HG02938 (cell line): Measurements from ENCODE around the gene ZNF138.
A peak's percentile ranks its signal among the peaks of the same experiment; 100 is the strongest.
"Not testable (repeated sequence)": the region's sequence is repeated elsewhere in the genome, so short reads cannot be mapped to it uniquely, and the experiment has no call there.

ENCODE experiments used
- ATAC-seq: cut with Tn5 transposase; IDR thresholded peaks from one replicate; pipeline ENCODE4 v1.9.1; 2021; ENCODE audit warnings: mild to moderate bottlenecking, moderate library complexity; ENCODE audit not compliant: unreplicated experiment

ZNF138 gene

GRCh38 chr7:64794171-64794844 lies at the start of gene ZNF138:
Gene ZNF138, plus strand, starts transcription at chr7:64794428. Its CDS starts 141 bp downstream, at chr7:64794569.
- ATAC-seq = peak; percentile 100

- no peak for ATAC-seq
Measured at GRCh38 chr7:64744680-64745079, 49.5 kb upstream of the ZNF138 start.

- no peak for ATAC-seq
Measured at GRCh38 chr7:64747802-64748201, 46.4 kb upstream of the ZNF138 start.

DNA sequence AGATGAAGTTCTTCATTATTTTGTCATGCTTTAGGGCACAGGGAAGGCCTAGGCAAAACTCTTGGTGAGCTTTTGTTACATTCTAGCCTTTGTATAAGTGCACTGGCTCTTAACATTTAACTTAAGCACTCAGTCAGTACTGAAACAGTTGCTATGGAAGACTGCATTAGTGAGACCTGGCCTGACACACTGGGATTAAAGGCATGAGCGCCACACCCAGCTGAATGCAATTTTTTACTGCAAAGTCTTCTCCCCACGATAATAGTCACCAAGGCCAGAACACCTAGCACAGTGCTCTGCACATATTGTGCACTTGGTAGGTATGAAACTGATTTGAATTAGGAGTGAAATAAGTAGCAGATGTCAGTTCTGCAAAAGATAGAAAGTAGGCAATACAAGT lies 41.2 kb upstream of the ZNF138 start:
- ATAC-seq = no peak

DNA sequence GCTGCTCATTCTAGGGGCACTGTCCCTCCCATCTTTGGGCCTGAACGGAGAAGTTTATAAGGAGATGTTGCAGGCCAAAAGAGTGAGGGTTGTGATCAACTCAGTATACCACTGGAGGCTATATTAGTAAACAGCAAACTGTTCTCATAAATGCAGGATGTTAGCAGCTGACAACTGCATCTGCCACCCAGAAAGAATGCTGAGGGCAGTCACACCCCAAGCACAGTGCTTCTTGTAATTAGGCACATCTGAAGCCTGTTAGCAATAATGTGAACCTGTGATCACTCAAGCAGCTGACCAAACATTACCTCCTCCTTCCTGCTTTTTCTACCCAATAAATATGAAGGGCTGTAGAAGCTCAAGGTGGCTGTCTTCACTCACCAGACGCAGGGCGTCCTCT lies 38.4 kb upstream of the ZNF138 start:
- ATAC-seq = no peak

DNA sequence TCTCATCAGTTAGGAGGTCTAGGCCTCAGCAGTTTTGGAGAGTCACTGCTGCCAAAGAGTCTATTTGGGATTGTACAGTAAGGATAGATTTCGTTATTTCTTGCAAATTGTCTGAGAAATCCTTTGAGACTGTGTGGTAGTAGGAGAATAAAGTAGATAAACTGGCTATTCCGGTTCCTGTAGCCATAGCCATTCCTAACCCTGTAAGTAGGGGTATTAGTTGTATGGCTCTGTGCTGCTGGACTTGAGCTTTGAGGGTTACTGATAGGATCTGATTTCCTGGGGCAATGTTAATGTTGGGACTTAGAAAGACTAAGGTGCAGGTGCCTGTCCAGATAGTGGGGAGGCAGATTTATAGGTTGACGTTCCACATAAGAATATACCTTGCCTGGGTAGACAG lies 36.1 kb upstream of the ZNF138 start:
- no peak for ATAC-seq

- no peak for ATAC-seq
Measured at GRCh38 chr7:64768824-64769223, 25.4 kb upstream of the ZNF138 start.

- ATAC-seq = no peak
Measured at GRCh38 chr7:64774204-64774842, 19.9 kb upstream of the ZNF138 start.

- no peak for ATAC-seq
Measured at GRCh38 chr7:64775289-64775688, 18.9 kb upstream of the ZNF138 start.

DNA sequence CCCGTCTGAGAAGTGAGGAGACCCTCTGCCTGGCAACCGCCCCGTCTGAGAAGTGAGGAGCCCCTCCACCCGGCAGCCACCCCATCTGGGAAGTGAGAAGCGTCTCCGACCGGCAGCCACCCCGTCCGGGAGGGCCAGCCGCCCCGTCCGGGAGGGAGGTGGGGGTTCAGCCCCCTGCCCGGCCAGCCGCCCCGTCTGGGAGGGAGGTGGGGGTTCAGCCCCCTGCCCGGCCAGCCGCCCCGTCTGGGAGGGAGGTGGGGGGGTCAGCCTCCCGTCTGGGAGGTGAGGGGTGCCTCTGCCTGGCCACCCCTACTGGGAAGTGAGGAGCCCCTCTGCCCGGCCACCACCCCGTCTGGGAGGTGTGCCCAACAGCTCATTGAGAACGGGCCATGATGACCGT lies 9.4 kb upstream of the ZNF138 start:
- ATAC-seq = not testable (repeated sequence)

- no peak for ATAC-seq
Measured at GRCh38 chr7:64787295-64787694, 6.9 kb upstream of the ZNF138 start.

- not testable (repeated sequence) for ATAC-seq
Measured at GRCh38 chr7:64789241-64789640, 5.0 kb upstream of the ZNF138 start.

DNA sequence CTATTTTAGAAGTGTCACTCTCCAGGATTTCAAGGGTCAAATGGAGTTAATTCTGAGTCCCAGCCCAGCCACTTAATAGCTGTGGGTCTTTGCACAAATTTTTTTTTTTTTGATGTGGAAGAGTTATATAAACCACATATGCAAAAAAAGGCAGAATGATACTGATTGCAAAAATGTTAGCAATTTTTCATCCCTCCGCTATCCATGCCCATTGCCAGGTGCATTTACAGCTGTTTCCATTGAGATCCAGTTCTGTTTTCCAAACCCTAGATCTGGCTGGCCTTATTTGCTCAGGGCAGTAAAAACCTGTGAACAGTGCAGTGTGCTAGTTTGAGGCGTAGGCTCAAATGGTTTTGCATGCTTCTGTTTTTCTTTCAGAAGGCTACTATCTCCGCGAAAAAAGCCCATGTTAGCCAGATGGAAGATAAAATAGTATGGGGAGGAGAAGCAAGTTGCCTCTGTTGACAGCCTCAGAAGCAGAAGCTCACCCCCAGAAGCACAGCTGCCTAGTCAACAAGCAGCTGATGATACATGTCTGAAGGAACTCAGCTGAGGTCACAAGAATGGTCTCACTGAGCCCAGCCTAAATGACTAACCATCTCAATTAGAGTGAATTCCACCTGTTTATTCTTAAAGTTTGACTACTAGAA lies 997 bp upstream of the ZNF138 start:
- ATAC-seq = no peak

- no peak for ATAC-seq
Measured at GRCh38 chr7:64795176-64795575, 948 bp downstream of the ZNF138 start.

GRCh38 chr7:64799169-64799568 lies 4.9 kb downstream of the ZNF138 start:
- ATAC-seq = not testable (repeated sequence)

GRCh38 chr7:64802699-64803098 lies 8.5 kb downstream of the ZNF138 start:
- no peak for ATAC-seq

DNA sequence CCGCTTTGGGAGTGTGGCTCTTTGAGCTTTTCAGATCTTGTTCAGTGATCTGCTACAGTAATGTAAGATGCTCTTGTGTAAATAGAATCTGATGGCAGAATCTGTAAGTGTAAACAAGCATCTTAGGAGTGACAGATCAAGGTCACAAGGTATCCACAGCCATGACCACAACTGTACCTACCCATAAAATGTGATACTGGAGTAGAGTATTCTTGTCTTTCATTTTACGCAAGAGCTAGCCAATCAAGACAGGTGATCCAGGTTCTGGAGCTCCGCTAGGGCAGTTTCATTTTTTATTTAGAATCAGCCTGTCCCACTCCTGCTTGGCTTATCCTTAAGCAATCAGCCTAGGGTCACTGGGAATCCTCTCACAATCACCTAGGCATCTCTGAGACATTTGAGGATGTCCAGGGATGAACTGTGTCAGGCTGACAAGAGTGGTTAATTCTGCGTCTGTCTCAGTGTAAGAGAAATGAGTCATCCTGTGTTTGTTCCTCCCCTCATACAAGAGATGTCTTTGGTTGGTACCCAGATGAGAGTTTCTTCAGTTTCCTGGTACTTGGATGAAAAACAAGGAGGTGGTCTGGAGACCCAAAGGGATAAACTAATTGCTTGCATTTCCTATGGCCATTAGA lies 13.6 kb downstream of the ZNF138 start:
- ATAC-seq = no peak

DNA sequence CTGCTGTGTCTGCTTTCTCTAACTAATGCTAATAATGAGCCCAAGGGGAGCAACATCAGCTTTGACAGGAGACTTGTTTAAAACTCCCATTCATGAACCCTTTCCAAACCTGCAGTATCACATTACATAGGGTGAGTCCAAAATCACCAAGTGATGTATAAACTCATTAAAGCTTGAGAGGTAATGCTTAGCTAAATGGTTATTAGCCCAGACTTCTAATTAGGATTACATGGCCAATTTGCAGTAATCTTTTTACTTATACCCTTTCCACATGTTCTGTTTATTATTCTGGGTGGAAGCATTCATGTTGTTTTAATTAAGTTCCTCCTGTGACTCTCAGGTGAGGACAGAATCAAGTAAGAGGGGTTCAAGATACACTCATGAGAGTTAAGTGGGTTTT lies 17.5 kb downstream of the ZNF138 start:
- no peak for ATAC-seq

GRCh38 chr7:64830926-64831325 lies 36.7 kb downstream of the ZNF138 start:
- no peak for ATAC-seq

- no peak for ATAC-seq
Measured at GRCh38 chr7:64832136-64832535, 37.9 kb downstream of the ZNF138 start.

GRCh38 chr7:64834989-64835388 lies 40.8 kb downstream of the ZNF138 start:
- ATAC-seq = no peak

GRCh38 chr7:64835856-64836255 lies 41.6 kb downstream of the ZNF138 start:
- ATAC-seq = not testable (repeated sequence)
